ENCODE data around the gene ZFPL1. TPM values are rescaled to one million over a fixed set of nuclear protein-coding genes. Genes with fewer than 3 reads are reported as not detected.

ZFPL1 gene
- polyA plus RNA-seq, 1 experiment: 30.9 TPM

GRCh38 chr11:65066315-65066714 lies 17.7 kb upstream of the ZFPL1 start:
- no peak for TF ChIP-seq CTCF (IDR thresholded peaks at IDR 0.05; ENCODE audit: low read depth, low read length)

GRCh38 chr11:65066805-65067291 lies 17.2 kb upstream of the ZFPL1 start:
- POLR2A ChIA-PET: no interaction called here
- no peak for DNase-seq (ENCODE audit: low read depth, low spot score)
- CTCF ChIA-PET: no interaction called here
- Histone ChIP-seq H3K9me3 (ENCODE audit: control insufficient read depth, insufficient read depth, low read length) (no peaks in the 10 kb centered on the region; the same call in 1 of the 2 replicates), H3K27ac (ENCODE audit: low read depth, low read length) (no peak overlapping the region), H3K4me3 (ENCODE audit: low read depth, low read length) (no peak overlapping the region), H3K27me3 (ENCODE audit: control insufficient read depth, insufficient read depth, low read length) (no peaks in the 10 kb centered on the region)
- no peak for TF ChIP-seq CTCF (IDR thresholded peaks at IDR 0.05; ENCODE audit: low read depth, low read length)

More at GRCh38 chr11:65066315-65066714, 17.7 kb upstream of the ZFPL1 start:
- Histone ChIP-seq H3K4me3 (ENCODE audit: low read depth, low read length) (no peak overlapping the region), H3K27me3 (ENCODE audit: control insufficient read depth, insufficient read depth, low read length) (no peaks in the 10 kb centered on the region), H3K27ac (ENCODE audit: low read depth, low read length) (no peak overlapping the region), H3K9me3 (ENCODE audit: control insufficient read depth, insufficient read depth, low read length) (no peaks in the 10 kb centered on the region; the same call in 1 of the 2 replicates)
- DNase-seq (ENCODE audit: low read depth, low spot score): no peak
- ChIA-PET POLR2A (no interaction called here), CTCF (no interaction called here)

GRCh38 chr11:65067446-65067845 lies 16.6 kb upstream of the ZFPL1 start:
- Histone ChIP-seq H3K27me3 (ENCODE audit: control insufficient read depth, insufficient read depth, low read length) (no peaks in the 10 kb centered on the region), H3K9me3 (ENCODE audit: control insufficient read depth, insufficient read depth, low read length) (no peaks in the 10 kb centered on the region; the same call in 1 of the 2 replicates), H3K27ac (ENCODE audit: low read depth, low read length) (no peak overlapping the region), H3K4me3 (ENCODE audit: low read depth, low read length) (no peak overlapping the region)
- no peak for DNase-seq (ENCODE audit: low read depth, low spot score)
- POLR2A ChIA-PET: no interaction called here
- TF ChIP-seq CTCF (IDR thresholded peaks at IDR 0.05; ENCODE audit: low read depth, low read length): no peak
- CTCF ChIA-PET: no interaction called here

GRCh38 chr11:65069217-65069616 lies 14.8 kb upstream of the ZFPL1 start:
- ChIA-PET POLR2A (no interaction called here), CTCF (no interaction called here)
- DNase-seq (ENCODE audit: low read depth, low spot score): no peak

More at GRCh38 chr11:65069217-65069616, 14.8 kb upstream of the ZFPL1 start:
- Histone ChIP-seq H3K9me3 (ENCODE audit: control insufficient read depth, insufficient read depth, low read length) (no peaks in the 10 kb centered on the region; the same call in 1 of the 2 replicates), H3K27me3 (ENCODE audit: control insufficient read depth, insufficient read depth, low read length) (no peaks in the 10 kb centered on the region), H3K4me3 (ENCODE audit: low read depth, low read length) (no peak overlapping the region), H3K27ac (ENCODE audit: low read depth, low read length) (no peak overlapping the region)
- TF ChIP-seq CTCF (IDR thresholded peaks at IDR 0.05; ENCODE audit: low read depth, low read length): no peak

Data from AG04450 (cell line).